ENCODE results near the gene LDLRAD3.

The LDLRAD3 gene

GRCh38 chr11:35943713-35944502, at the start of gene LDLRAD3:
Gene LDLRAD3, plus strand, starts transcription at chr11:35944062. Its CDS starts 37 bp downstream, at chr11:35944099.
- DNase-seq (ENCODE audit: low read depth), result peak; percentile 23
- in situ Hi-C loops (cut with HindIII; ENCODE audit: low sequenced_read_pairs), result no loop called here
- TF ChIP-seq CTCF (IDR thresholded peaks at IDR 0.05; ENCODE audit: low read depth, low read length, missing control alignments), result no peak
- H3K4me3 ChIP-seq (ENCODE audit: low read depth, low read length), result peak within 1 kb of the TSS; percentile 60

GRCh38 chr11:35897019-35897418, 46.8 kb upstream of the LDLRAD3 start:
- in situ Hi-C loops (cut with HindIII; ENCODE audit: low sequenced_read_pairs), result no loop called here
- no peak for DNase-seq (ENCODE audit: low read depth)
- TF ChIP-seq CTCF (IDR thresholded peaks at IDR 0.05; ENCODE audit: low read depth, low read length, missing control alignments), result no peak
- H3K4me3 ChIP-seq (ENCODE audit: low read depth, low read length), result no peak overlapping the region

GRCh38 chr11:35902961-35903360, 40.9 kb upstream of the LDLRAD3 start:
- in situ Hi-C loops (cut with HindIII; ENCODE audit: low sequenced_read_pairs), result no loop called here

DNA sequence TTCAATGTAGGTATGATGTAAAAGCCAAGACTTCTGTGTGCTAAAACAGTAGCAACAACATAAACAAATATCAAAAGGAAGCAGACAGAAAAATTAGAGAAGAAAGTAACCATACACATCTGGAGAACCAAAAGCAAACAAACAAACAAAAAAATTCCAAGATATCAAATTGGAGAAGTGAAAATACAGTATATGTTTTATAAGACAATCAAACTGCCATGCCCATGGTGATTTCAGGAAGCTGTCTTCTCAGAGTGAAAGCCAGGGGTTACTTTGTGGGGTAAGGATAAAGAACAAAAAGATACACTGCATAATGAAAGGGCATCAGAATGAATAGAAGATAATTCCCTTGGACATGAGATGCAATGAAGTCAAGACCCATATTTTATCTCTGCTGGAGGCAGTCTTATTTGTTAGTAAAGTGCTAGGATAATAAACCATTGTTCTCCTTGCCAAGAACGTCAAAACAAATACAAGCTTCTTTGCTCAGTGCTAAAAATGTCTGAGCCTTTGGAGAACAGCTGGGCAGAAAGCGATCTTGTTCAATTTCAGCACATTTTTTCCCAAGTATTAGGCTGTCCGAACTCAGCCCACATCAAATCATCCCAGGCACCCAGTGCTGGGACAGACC, 38.1 kb upstream of the LDLRAD3 start:
- H3K4me3 ChIP-seq (ENCODE audit: low read depth, low read length), result no peak overlapping the region
- in situ Hi-C loops (cut with HindIII; ENCODE audit: low sequenced_read_pairs), result no loop called here
- TF ChIP-seq CTCF (IDR thresholded peaks at IDR 0.05; ENCODE audit: low read depth, low read length, missing control alignments), result peak; percentile 3
- DNase-seq (ENCODE audit: low read depth), result no peak

More at GRCh38 chr11:35902961-35903360, 40.9 kb upstream of the LDLRAD3 start:
- TF ChIP-seq CTCF (IDR thresholded peaks at IDR 0.05; ENCODE audit: low read depth, low read length, missing control alignments), result no peak
- no peak for DNase-seq (ENCODE audit: low read depth)
- H3K4me3 ChIP-seq (ENCODE audit: low read depth, low read length), result no peak overlapping the region

GRCh38 chr11:35906277-35906661, 37.6 kb upstream of the LDLRAD3 start:
- TF ChIP-seq CTCF (IDR thresholded peaks at IDR 0.05; ENCODE audit: low read depth, low read length, missing control alignments), result no peak
- no peak for DNase-seq (ENCODE audit: low read depth)
- in situ Hi-C loops (cut with HindIII; ENCODE audit: low sequenced_read_pairs), result no loop called here
- H3K4me3 ChIP-seq (ENCODE audit: low read depth, low read length), result no peak overlapping the region

DNA sequence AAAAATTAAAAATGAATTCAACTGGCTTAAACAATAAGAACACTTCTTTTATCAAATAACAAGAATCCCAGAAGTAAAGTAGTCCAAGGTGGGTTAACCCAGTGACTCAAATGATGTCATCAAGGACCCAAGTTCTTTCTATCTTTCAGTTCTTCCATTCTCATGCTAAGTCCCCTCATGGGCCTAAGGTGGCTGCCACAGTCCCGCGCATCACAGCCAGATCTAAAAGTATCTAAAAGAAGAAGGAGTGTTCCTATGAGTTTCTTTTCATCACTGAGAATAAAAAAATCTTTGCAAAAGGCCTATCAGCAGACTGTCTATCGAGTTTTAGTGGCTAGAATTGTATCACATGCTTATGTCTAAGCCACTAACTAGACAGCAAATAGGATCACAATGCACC, 37.2 kb upstream of the LDLRAD3 start:
- TF ChIP-seq CTCF (IDR thresholded peaks at IDR 0.05; ENCODE audit: low read depth, low read length, missing control alignments), result no peak
- in situ Hi-C loops (cut with HindIII; ENCODE audit: low sequenced_read_pairs), result no loop called here
- H3K4me3 ChIP-seq (ENCODE audit: low read depth, low read length), result no peak overlapping the region
- DNase-seq (ENCODE audit: low read depth), result no peak

Data from astrocyte of the cerebellum (primary cell).